ENCODE results near the gene ZFP36L2. TPM values are rescaled to one million over a fixed set of nuclear protein-coding genes. Genes with fewer than 3 reads are reported as not detected.

ZFP36L2 gene
- total and polyA plus RNA-seq, 9 donors, result 115 to 369 (median 232) TPM

DNA sequence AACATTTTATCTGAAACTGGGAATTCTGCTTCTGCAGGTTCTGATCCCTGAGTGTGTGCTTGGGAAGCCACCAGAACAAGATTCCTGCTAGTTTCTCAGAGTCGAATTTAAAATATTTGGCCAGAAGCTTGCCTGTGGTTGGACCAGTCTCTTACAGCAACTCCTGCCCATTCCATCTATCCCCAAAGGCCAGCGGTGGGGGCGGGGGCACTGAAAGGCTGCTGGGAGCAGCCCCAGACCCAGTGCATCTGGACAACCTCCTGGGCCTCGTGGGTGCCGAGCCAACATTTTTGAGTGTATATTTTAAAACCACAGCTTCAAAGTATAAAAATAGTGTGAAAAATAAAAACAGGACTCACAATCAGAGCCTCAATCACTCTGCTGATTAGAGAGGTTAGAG, 38.6 kb upstream of the ZFP36L2 start:
- H3K9me3 ChIP-seq, result no peaks in the 10 kb centered on the region
- WGBS, 3 donors, result 5 to 14% (median 9%) methylated on average over 5 of the region's 5 CpGs
- peak overlapping the region; percentile 65 to 66 for H3K27ac ChIP-seq
- H3K4me3 ChIP-seq, result no peak overlapping the region
- intact Hi-C loops (cut with DNase I), result loop anchor here in 1 of 4 donors (10.0 kb wide), 1 partner anchor 70 kb away; no protein-coding TSS in a partner anchor
- no peaks in the 10 kb centered on the region for H3K36me3 ChIP-seq
- H3K27me3 ChIP-seq, result no peaks in the 10 kb centered on the region
- peak; percentile 52 to 80 (median 58) for DNase-seq
- TF ChIP-seq EP300 (IDR thresholded peaks at IDR 0.05) (no peak), POLR2A (IDR thresholded peaks at IDR 0.05) (no peak)
- TF ChIP-seq, protein P1, sequence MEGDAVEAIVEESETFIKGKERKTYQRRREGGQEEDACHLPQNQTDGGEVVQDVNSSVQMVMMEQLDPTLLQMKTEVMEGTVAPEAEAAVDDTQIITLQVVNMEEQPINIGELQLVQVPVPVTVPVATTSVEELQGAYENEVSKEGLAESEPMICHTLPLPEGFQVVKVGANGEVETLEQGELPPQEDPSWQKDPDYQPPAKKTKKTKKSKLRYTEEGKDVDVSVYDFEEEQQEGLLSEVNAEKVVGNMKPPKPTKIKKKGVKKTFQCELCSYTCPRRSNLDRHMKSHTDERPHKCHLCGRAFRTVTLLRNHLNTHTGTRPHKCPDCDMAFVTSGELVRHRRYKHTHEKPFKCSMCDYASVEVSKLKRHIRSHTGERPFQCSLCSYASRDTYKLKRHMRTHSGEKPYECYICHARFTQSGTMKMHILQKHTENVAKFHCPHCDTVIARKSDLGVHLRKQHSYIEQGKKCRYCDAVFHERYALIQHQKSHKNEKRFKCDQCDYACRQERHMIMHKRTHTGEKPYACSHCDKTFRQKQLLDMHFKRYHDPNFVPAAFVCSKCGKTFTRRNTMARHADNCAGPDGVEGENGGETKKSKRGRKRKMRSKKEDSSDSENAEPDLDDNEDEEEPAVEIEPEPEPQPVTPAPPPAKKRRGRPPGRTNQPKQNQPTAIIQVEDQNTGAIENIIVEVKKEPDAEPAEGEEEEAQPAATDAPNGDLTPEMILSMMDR (IDR thresholded peaks at IDR 0.05), result no peak
- H3K4me1 ChIP-seq (ENCODE audit: insufficient read depth), result peaks cover 30% of the 10 kb centered on the region

- H3K4me3 ChIP-seq, result no peak overlapping the region
- no peak overlapping the region for H3K27ac ChIP-seq
- WGBS, 3 donors, result 94 to 97% (median 96%) methylated on average over 6 of the region's 6 CpGs
- H3K4me1 ChIP-seq (ENCODE audit: insufficient read depth), result peaks cover 20% of the 10 kb centered on the region
- no peak for DNase-seq
- intact Hi-C loops (cut with DNase I), result loop anchor here in 1 of 4 donors (10.0 kb wide), 1 partner anchor 72 kb away; no protein-coding TSS in a partner anchor
- no peaks in the 10 kb centered on the region for H3K36me3 ChIP-seq
- H3K9me3 ChIP-seq, result no peaks in the 10 kb centered on the region
- TF ChIP-seq, protein P1 (IDR thresholded peaks at IDR 0.05), result no peak
- TF ChIP-seq POLR2A (IDR thresholded peaks at IDR 0.05) (no peak), EP300 (IDR thresholded peaks at IDR 0.05) (no peak)
- no peaks in the 10 kb centered on the region for H3K27me3 ChIP-seq
These were observed 36.5 kb upstream of the ZFP36L2 start for GRCh38 chr2:43262951-43263350.

DNA sequence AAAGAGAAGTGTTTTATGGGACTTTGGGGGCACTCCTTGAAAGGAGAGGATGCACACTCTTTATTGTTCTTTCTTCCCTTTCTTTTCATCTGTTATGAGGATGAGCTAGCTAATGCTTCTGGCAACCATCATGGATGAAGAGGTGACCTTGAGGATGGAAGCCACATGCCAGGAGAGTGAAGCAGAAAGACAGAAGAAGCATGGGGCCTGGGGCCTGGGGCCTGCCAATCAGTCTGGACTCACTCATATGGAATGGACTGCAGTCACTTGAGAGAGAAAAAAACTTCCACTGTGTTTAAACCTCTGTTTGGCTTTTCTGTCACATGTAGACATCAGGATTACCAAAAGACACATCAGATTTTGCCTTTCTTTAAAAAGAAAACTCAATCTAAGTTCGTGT, 35.8 kb upstream of the ZFP36L2 start:
- WGBS, 3 donors, result 84 to 92% (median 87%) methylated on average over 1 of the region's 1 CpG
- intact Hi-C loops (cut with DNase I), result loop anchor here in 1 of 4 donors (10.0 kb wide), 1 partner anchor 73 kb away; no protein-coding TSS in a partner anchor
- H3K36me3 ChIP-seq, result no peaks in the 10 kb centered on the region
- no peak overlapping the region for H3K4me3 ChIP-seq
- H3K4me1 ChIP-seq (ENCODE audit: insufficient read depth), result peaks cover 23% of the 10 kb centered on the region
- no peak for DNase-seq
- no peak for TF ChIP-seq POLR2A (IDR thresholded peaks at IDR 0.05)
- TF ChIP-seq, protein P1 (IDR thresholded peaks at IDR 0.05), result no peak
- TF ChIP-seq EP300 (IDR thresholded peaks at IDR 0.05), result no peak
- no peaks in the 10 kb centered on the region for H3K9me3 ChIP-seq
- H3K27me3 ChIP-seq, result no peaks in the 10 kb centered on the region
- H3K27ac ChIP-seq, result no peak overlapping the region

GRCh38 chr2:43259512-43259911, 33.1 kb upstream of the ZFP36L2 start:
- Histone ChIP-seq H3K9me3 (no peaks in the 10 kb centered on the region), H3K27ac (peak overlapping the region in 1 of 2 donors; percentile 45), H3K36me3 (no peaks in the 10 kb centered on the region), H3K4me1 (ENCODE audit: insufficient read depth) (peaks cover 21% of the 10 kb centered on the region), H3K4me3 (no peak overlapping the region), H3K27me3 (no peaks in the 10 kb centered on the region)
- 90 to 91% (median 90%) methylated on average over 1 of the region's 1 CpG for WGBS, 3 donors
- no peak for TF ChIP-seq EP300 (IDR thresholded peaks at IDR 0.05)
- TF ChIP-seq, protein P1 (IDR thresholded peaks at IDR 0.05), result no peak
- no peak for TF ChIP-seq POLR2A (IDR thresholded peaks at IDR 0.05)
- intact Hi-C loops (cut with DNase I), result no loop called here
- DNase-seq, result no peak
